Type B pancreatic cell (in vitro differentiated cells): ENCODE results near the gene PADI4. TPM values are rescaled to one million over a fixed set of nuclear protein-coding genes. Genes with fewer than 3 reads are reported as not detected.

Source experiments
- DNase-seq: peaks from one replicate; pipeline ENCODE4 v3.0.0; 2021; ENCODE audit warnings: mixed read lengths; ENCODE audit not compliant: unreplicated experiment; ENCODE audit errors: extremely low spot score
- H3K27ac Mint-ChIP-seq: 2 replicates; pipeline ENCODE4 v1.8.0; 2021; ENCODE audit warnings: mild to moderate bottlenecking, mixed read lengths
- H3K27me3 Mint-ChIP-seq: 2 replicates; pipeline ENCODE4 v1.8.0; 2021; ENCODE audit warnings: mixed read lengths
- H3K36me3 Mint-ChIP-seq: 2 replicates; pipeline ENCODE4 v1.8.0; 2021; ENCODE audit warnings: mixed read lengths
- H3K4me1 Mint-ChIP-seq: one replicate; pipeline ENCODE4 v1.8.0; 2021; ENCODE audit warnings: mixed read lengths; ENCODE audit not compliant: unreplicated experiment
- H3K4me3 Mint-ChIP-seq: 2 replicates; pipeline ENCODE4 v1.8.0; 2021; ENCODE audit warnings: mild to moderate bottlenecking, mixed read lengths
- H3K9me3 Mint-ChIP-seq: 2 replicates; pipeline ENCODE4 v1.8.0; 2021; ENCODE audit warnings: mixed read lengths
- total RNA-seq: library from RNA; stranded (reverse); gene quantifications from 2 replicates; pipeline ENCODE4 v1.2.1, GENCODE V29; 2021; ENCODE audit warnings: low replicate concordance
- TF ChIP-seq, protein P1 (sequence below): fragments of 200-600 bp; sonication (generic); conservative IDR thresholded peaks from 2 replicates; pipeline ENCODE4 v1.5.0; 2021; ENCODE audit warnings: antibody characterized with exemption, mild to moderate bottlenecking

Gene PADI4
- total RNA-seq, 1 donor from 2014 or later = not detected

- TF ChIP-seq, protein P1, sequence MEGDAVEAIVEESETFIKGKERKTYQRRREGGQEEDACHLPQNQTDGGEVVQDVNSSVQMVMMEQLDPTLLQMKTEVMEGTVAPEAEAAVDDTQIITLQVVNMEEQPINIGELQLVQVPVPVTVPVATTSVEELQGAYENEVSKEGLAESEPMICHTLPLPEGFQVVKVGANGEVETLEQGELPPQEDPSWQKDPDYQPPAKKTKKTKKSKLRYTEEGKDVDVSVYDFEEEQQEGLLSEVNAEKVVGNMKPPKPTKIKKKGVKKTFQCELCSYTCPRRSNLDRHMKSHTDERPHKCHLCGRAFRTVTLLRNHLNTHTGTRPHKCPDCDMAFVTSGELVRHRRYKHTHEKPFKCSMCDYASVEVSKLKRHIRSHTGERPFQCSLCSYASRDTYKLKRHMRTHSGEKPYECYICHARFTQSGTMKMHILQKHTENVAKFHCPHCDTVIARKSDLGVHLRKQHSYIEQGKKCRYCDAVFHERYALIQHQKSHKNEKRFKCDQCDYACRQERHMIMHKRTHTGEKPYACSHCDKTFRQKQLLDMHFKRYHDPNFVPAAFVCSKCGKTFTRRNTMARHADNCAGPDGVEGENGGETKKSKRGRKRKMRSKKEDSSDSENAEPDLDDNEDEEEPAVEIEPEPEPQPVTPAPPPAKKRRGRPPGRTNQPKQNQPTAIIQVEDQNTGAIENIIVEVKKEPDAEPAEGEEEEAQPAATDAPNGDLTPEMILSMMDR = no peak
- H3K27me3 Mint-ChIP-seq = peaks cover 3% of the 10 kb centered on the region
- no peak for DNase-seq
- no peak overlapping the region for H3K4me3 Mint-ChIP-seq
- H3K27ac Mint-ChIP-seq = no peak overlapping the region
- H3K9me3 Mint-ChIP-seq = no peaks in the 10 kb centered on the region
- no peaks in the 10 kb centered on the region for H3K36me3 Mint-ChIP-seq
- no peaks in the 10 kb centered on the region for H3K4me1 Mint-ChIP-seq
Observed at GRCh38 chr1:17272646-17273045, 35.4 kb upstream of the PADI4 start.

DNA sequence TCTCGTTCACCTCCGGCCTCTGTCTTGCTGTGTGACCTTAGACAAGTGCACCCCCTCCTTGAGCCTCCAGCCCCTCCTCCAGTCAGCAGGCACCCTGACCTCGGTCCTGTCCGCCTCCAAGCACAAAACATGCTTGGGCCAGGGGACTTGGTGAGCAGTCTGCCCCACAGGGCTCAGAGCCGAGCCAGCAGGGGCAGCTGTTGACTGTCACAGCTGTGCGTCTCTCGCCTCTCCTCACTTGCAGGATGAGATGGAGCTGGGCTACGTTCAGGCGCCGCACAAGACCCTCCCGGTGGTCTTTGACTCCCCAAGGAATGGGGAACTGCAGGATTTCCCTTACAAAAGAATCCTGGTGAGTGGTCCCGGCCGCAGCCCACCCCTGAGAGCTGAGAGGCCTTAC is 34.9 kb upstream of the PADI4 start:
- H3K9me3 Mint-ChIP-seq = no peaks in the 10 kb centered on the region
- H3K4me1 Mint-ChIP-seq = no peaks in the 10 kb centered on the region
- H3K4me3 Mint-ChIP-seq = no peak overlapping the region
- H3K27ac Mint-ChIP-seq = no peak overlapping the region
- TF ChIP-seq, protein P1 = no peak
- peaks cover 3% of the 10 kb centered on the region for H3K27me3 Mint-ChIP-seq
- DNase-seq = no peak
- no peaks in the 10 kb centered on the region for H3K36me3 Mint-ChIP-seq

DNA sequence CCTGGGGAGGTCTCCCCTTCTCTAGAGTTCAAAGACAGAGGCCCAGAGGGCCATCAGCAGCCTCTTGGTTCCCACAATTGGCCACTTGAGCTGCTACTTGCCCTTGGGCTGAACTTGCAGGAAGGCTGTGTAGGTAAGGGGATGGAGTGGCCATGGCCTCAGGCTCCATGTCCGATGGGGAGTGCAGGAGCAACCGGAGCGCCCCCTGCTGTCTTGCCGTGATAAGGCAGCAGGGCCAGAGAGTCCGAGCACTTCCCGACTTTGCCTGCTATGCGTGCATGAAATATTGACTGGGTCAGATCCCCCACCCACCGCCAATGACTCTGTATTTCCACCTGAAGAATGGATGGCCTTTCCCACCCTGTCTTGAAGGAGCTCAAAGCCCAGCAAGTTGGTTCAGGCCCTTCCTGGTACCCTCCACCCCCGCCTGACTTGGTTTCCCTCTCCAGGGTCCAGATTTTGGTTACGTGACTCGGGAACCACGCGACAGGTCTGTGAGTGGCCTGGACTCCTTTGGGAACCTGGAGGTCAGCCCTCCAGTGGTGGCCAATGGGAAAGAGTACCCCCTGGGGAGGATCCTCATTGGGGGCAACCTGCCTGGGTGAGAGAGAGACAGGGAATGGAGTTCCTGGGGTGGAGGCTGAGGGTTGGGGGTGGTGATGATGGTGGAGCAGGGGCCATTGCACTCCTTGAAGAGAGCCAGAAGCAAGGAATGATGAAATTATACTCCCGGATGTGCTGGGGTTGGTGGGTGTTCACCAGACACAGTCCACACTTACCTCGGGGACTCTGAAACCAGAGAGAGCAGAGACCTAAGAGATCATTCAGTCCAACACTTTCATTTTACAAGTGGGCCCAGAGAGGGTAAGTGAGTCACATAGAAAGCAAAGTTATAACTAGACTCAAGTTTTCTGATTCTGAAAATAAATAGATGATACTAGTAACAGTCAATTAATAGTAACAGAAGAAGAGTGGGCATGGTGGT is 33.5 kb upstream of the PADI4 start:
- Mint-ChIP-seq H3K9me3 (no peaks in the 10 kb centered on the region), H3K27me3 (peaks cover 6% of the 10 kb centered on the region), H3K4me3 (no peak overlapping the region), H3K4me1 (peaks cover 5% of the 10 kb centered on the region), H3K36me3 (no peaks in the 10 kb centered on the region), H3K27ac (no peak overlapping the region)
- TF ChIP-seq, protein P1 = peak; percentile 82
- no peak for DNase-seq

DNA sequence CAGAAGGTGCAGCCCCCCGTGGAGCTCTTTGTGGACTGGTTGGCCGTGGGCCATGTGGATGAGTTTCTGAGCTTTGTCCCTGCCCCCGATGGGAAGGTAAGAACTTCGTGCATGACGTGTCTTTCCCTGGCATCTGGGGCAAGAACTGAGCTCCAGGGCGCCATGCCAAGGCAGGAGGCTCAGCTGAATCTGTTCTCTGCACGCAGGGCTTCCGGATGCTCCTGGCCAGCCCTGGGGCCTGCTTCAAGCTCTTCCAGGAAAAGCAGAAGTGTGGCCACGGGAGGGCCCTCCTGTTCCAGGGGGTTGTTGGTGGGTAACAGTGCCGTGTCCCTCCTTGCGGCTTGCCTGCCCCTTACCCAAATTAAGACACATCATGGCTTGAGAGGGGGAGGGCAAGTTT is 31.4 kb upstream of the PADI4 start:
- H3K4me3 Mint-ChIP-seq = no peak overlapping the region
- H3K27ac Mint-ChIP-seq = no peak overlapping the region
- H3K27me3 Mint-ChIP-seq = peaks cover 6% of the 10 kb centered on the region
- TF ChIP-seq, protein P1 = no peak
- no peak for DNase-seq
- H3K36me3 Mint-ChIP-seq = no peaks in the 10 kb centered on the region
- peaks cover 5% of the 10 kb centered on the region for H3K4me1 Mint-ChIP-seq
- no peaks in the 10 kb centered on the region for H3K9me3 Mint-ChIP-seq

- H3K4me1 Mint-ChIP-seq = peaks cover 5% of the 10 kb centered on the region
- peaks cover 15% of the 10 kb centered on the region for H3K27me3 Mint-ChIP-seq
- no peak for DNase-seq
- TF ChIP-seq, protein P1 = no peak
- no peak overlapping the region for H3K27ac Mint-ChIP-seq
- no peaks in the 10 kb centered on the region for H3K9me3 Mint-ChIP-seq
- no peaks in the 10 kb centered on the region for H3K36me3 Mint-ChIP-seq
- H3K4me3 Mint-ChIP-seq = no peak overlapping the region
Observed at GRCh38 chr1:17277511-17278159, 30.4 kb upstream of the PADI4 start.
